Bone marrow (tissue), 2 donors: ENCODE results near the gene POGLUT2.

Experiments
- DNase-seq, 2 donors: peaks; one replicate each; lab custom pipeline; 2025; lab: John Stamatoyannopoulos, UW

Gene POGLUT2

GRCh38 chr13:102768909-102769308, 29.9 kb downstream of the POGLUT2 start:
- DNase-seq = no peak

GRCh38 chr13:102763741-102764140, 35.0 kb downstream of the POGLUT2 start:
- no peak for DNase-seq

- no peak for DNase-seq
Measured at GRCh38 chr13:102761071-102761470, 37.7 kb downstream of the POGLUT2 start.

GRCh38 chr13:102758842-102759241, 39.9 kb downstream of the POGLUT2 start:
- no peak for DNase-seq

GRCh38 chr13:102757006-102757405, 41.8 kb downstream of the POGLUT2 start:
- no peak for DNase-seq

- DNase-seq = no peak
Measured at GRCh38 chr13:102751886-102752285, 46.9 kb downstream of the POGLUT2 start.

- DNase-seq = no peak
Measured at GRCh38 chr13:102742506-102742905, 56.3 kb downstream of the POGLUT2 start.

- no peak for DNase-seq
Measured at GRCh38 chr13:102742101-102742500, 56.7 kb downstream of the POGLUT2 start.
